NCI-H460 (cell line): Measurements from ENCODE around the gene CROCC. TPM values are rescaled to one million over a fixed set of nuclear protein-coding genes. Genes with fewer than 3 reads are reported as not detected.

Experiments used
- DNase-seq: peaks from one replicate; pipeline ENCODE4 v3.0.0-alpha.2; 2016; ENCODE audit warnings: low read depth; ENCODE audit errors: extremely low read depth
- total RNA-seq: library from RNA; depleted of rRNA; stranded (reverse); fragments of >200 nt; shearing (Covaris generic); gene quantifications from 2 replicates; pipeline ENCODE4 v1.2.3, GENCODE V29; 2014

The CROCC gene
- total RNA-seq, 1 experiment from 2014 or later: 4.8 TPM

GRCh38 chr1:16965486-16966067 lies 43.8 kb downstream of the CROCC start:
- no peak for DNase-seq

- DNase-seq: no peak
Observed at GRCh38 chr1:16966282-16966681, 44.6 kb downstream of the CROCC start.

- no peak for DNase-seq
Observed at GRCh38 chr1:16967095-16967575, 45.4 kb downstream of the CROCC start.

- no peak for DNase-seq
Observed at GRCh38 chr1:16967962-16968361, 46.2 kb downstream of the CROCC start.

- DNase-seq: no peak
Observed at GRCh38 chr1:16968372-16968771, 46.6 kb downstream of the CROCC start.

- no peak for DNase-seq
Observed at GRCh38 chr1:16969057-16969611, 47.4 kb downstream of the CROCC start.

- DNase-seq: no peak
Observed at GRCh38 chr1:16969651-16970050, 47.9 kb downstream of the CROCC start.

- DNase-seq: no peak
Observed at GRCh38 chr1:16970132-16970910, 48.6 kb downstream of the CROCC start.

- DNase-seq: no peak
Observed at GRCh38 chr1:16971341-16972188, 49.8 kb downstream of the CROCC start.

GRCh38 chr1:16972189-16972895 lies 50.6 kb downstream of the CROCC start:
- DNase-seq: no peak

- no peak for DNase-seq
Observed at GRCh38 chr1:16973215-16973614, 51.5 kb downstream of the CROCC start.

GRCh38 chr1:16975211-16975610 lies 53.5 kb downstream of the CROCC start:
- no peak for DNase-seq

GRCh38 chr1:16975838-16976237 lies 54.1 kb downstream of the CROCC start:
- DNase-seq: no peak

- DNase-seq: no peak
Observed at GRCh38 chr1:16976966-16977365, 55.2 kb downstream of the CROCC start.

GRCh38 chr1:16977377-16977776 lies 55.6 kb downstream of the CROCC start:
- no peak for DNase-seq

- DNase-seq: no peak
Observed at GRCh38 chr1:16978139-16978538, 56.4 kb downstream of the CROCC start.

- DNase-seq: no peak
Observed at GRCh38 chr1:16978567-16979474, 57.1 kb downstream of the CROCC start.

- no peak for DNase-seq
Observed at GRCh38 chr1:16979475-16980327, 58.0 kb downstream of the CROCC start.
